PFSK-1 (cell line): ENCODE measurements around the gene S1PR4.

Experiments
- FOXP2 ChIP-seq: optimal IDR thresholded peaks from 2 replicates; pipeline ENCODE3; 2011; ENCODE audit warnings: borderline replicate concordance, control low read depth, inconsistent platforms; ENCODE audit not compliant: insufficient read depth; ENCODE audit errors: extremely low read length, extremely low read depth
- POLR2AphosphoS5 ChIP-seq: IDR thresholded peaks from 2 replicates; pipeline ENCODE4 v1.6.1; 2012; ENCODE audit warnings: low read depth, mild to moderate bottlenecking, control low read depth, low read length, moderate library complexity
- SIN3A ChIP-seq: IDR thresholded peaks from 2 replicates; pipeline ENCODE4 v1.6.1; 2012; ENCODE audit warnings: mild to moderate bottlenecking, low read length, moderate library complexity, borderline replicate concordance; ENCODE audit not compliant: insufficient read depth
- TAF1 ChIP-seq: IDR thresholded peaks from 2 replicates; pipeline ENCODE4 v1.6.1; 2012; ENCODE audit warnings: low read length, control low read depth, borderline replicate concordance; ENCODE audit not compliant: insufficient read depth
- TF ChIP-seq, protein P1 (sequence below), 2 experiments: IDR thresholded peaks; 2 replicates each; pipeline versions ENCODE4 v1.6.1 to v1.8.0; 2011 to 2012; ENCODE audit warnings: low read depth in 2 of 2, low read length in 2 of 2, control low read depth in 1 of 2, inconsistent platforms in 1 of 2, mild to moderate bottlenecking in 1 of 2, moderate library complexity in 1 of 2; ENCODE audit not compliant: insufficient read depth in 1 of 2

S1PR4 gene

GRCh38 chr19:3204646-3205275 is 26.2 kb downstream of the S1PR4 start:
- TF ChIP-seq POLR2AphosphoS5 (no peak), TAF1 (no peak), SIN3A (no peak)

DNA sequence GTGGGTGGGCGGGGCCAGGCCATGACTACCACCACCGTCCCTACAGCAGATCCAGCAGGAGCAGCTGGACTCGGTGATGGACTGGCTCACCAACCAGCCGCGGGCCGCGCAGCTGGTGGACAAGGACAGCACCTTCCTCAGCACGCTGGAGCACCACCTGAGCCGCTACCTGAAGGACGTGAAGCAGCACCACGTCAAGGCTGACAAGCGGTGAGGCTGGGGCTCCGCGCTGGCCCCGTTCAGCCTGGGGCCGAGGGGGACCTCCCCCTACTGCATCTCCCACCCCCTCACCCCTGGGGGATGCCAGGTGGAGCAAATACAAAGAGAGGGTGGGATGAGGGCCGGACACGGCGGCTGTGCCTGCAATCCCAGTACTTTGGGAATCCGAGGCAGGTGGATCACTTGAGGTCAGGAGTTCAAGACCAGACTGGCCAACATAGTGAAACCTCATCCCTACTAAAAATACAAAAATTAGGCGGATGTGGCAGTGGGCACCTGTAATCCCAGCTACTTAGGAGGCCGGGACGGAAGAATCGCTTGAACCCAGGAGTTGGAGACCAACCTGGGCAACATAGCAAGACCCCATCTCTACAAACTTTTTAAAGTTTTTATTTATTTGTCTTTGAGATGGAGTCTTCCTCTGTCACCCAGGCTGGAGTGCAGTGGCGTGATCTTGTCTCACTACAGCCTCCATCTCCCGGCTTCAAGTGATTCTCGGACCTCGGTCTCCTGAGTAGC is 27.8 kb downstream of the S1PR4 start:
- TF ChIP-seq TAF1, result no peak

DNA sequence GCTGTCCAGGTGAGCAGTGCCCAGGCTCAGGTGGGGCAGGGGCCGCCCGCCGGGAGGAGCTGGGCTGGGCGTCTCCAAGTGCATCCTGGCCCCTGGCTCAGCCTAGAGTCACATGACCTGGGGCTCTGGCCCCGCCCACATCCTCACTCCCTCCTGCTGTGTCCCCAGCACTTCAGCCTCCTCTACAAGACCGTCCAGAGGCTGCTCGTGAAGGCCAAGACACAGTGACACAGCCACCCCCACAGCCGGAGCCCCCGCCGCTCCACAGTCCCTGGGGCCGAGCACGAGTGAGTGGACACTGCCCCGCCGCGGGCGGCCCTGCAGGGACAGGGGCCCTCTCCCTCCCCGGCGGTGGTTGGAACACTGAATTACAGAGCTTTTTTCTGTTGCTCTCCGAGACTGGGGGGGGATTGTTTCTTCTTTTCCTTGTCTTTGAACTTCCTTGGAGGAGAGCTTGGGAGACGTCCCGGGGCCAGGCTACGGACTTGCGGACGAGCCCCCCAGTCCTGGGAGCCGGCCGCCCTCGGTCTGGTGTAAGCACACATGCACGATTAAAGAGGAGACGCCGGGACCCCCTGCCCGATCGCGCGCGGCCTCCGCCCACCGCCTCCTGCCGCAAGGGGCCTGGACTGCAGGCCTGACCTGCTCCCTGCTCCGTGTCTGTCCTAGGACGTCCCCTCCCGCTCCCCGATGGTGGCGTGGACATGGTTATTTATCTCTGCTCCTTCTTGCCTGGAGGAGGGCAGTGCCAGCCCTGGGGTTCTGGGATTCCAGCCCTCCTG is 29.1 kb downstream of the S1PR4 start:
- no peak for TF ChIP-seq POLR2AphosphoS5
- no peak for TF ChIP-seq FOXP2
- no peak for TF ChIP-seq TAF1
- no peak for TF ChIP-seq SIN3A
- TF ChIP-seq, protein P1, sequence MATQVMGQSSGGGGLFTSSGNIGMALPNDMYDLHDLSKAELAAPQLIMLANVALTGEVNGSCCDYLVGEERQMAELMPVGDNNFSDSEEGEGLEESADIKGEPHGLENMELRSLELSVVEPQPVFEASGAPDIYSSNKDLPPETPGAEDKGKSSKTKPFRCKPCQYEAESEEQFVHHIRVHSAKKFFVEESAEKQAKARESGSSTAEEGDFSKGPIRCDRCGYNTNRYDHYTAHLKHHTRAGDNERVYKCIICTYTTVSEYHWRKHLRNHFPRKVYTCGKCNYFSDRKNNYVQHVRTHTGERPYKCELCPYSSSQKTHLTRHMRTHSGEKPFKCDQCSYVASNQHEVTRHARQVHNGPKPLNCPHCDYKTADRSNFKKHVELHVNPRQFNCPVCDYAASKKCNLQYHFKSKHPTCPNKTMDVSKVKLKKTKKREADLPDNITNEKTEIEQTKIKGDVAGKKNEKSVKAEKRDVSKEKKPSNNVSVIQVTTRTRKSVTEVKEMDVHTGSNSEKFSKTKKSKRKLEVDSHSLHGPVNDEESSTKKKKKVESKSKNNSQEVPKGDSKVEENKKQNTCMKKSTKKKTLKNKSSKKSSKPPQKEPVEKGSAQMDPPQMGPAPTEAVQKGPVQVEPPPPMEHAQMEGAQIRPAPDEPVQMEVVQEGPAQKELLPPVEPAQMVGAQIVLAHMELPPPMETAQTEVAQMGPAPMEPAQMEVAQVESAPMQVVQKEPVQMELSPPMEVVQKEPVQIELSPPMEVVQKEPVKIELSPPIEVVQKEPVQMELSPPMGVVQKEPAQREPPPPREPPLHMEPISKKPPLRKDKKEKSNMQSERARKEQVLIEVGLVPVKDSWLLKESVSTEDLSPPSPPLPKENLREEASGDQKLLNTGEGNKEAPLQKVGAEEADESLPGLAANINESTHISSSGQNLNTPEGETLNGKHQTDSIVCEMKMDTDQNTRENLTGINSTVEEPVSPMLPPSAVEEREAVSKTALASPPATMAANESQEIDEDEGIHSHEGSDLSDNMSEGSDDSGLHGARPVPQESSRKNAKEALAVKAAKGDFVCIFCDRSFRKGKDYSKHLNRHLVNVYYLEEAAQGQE (IDR thresholded peaks at IDR 0.05; ENCODE audit: insufficient read depth in 1 of 2, low read depth in 2 of 2, low read length in 2 of 2), result no peak

- TF ChIP-seq, protein P1 (IDR thresholded peaks at IDR 0.05; ENCODE audit: insufficient read depth in 1 of 2, low read depth in 2 of 2, low read length in 2 of 2), result no peak
- TF ChIP-seq POLR2AphosphoS5 (no peak; the same call in 1 of the 2 replicates), SIN3A (no peak), TAF1 (no peak), FOXP2 (no peak)
These were observed 30.0 kb downstream of the S1PR4 start for GRCh38 chr19:3208317-3209207.

- TF ChIP-seq, protein P1 (IDR thresholded peaks at IDR 0.05; ENCODE audit: insufficient read depth in 1 of 2, low read depth in 2 of 2, low read length in 2 of 2), result no peak
- TF ChIP-seq SIN3A (no peak), POLR2AphosphoS5 (no peak; the same call in 1 of the 2 replicates), FOXP2 (no peak), TAF1 (no peak)
These were observed 31.9 kb downstream of the S1PR4 start for GRCh38 chr19:3210347-3211017.
